Measurements from ENCODE around the gene MED14.

DNA sequence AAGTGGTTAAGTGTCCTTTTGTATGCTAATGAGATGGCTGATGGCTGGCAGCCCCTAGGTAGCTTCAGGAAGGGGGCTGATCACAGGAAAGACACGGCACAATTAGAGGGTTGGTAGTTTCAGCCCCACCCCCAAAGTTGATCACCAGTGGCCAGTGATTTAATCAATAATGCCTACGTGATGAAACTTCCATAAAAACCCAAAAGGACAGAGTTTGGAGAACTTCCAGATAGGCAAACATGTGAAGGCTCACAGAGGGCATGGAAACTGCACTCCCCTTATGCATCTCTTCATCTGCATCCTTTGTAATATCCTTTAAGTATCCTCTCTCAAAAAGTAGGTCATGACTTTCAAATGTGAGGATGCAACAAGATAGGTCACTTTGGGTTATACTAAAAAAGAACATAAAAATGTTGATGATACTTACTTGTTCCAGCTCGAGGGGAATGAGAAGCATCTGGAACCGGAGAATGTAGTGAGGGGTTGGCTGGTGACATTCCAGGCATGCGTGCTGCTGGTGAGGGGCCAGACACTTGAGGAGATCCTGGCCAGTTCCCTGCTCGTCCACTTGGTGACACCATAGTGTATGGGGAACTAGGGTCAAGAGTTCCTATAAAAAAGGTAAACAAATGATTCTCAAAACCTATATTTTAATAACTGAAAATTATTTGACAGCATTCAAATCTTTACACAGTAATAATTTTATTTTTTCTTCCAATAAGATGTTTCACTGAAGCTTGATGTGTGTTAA lies 71.3 kb downstream of the MED14 start:
- TF ChIP-seq POLR2AphosphoS5 (IDR thresholded peaks at IDR 0.05) (no peak), POLR2A (IDR thresholded peaks at IDR 0.05) (no peak)
